H1 (cell line): Measurements from ENCODE around the gene DCLK1. TPM values are rescaled to one million over a fixed set of nuclear protein-coding genes. Genes with fewer than 3 reads are reported as not detected.

Experiments
- CTCF ChIA-PET: fragments of 300-600 bp; sonication (Branson Sonifier 250); formaldehyde crosslinking; loops from one replicate; lab custom pipeline; 2021; ENCODE audit not compliant: partially characterized antibody; lab: Charles Lee
- POLR2A ChIA-PET: fragments of 300-600 bp; sonication (Branson Sonifier 250); formaldehyde crosslinking; loops from one replicate; lab custom pipeline; 2021; ENCODE audit warnings: inconsistent platforms; ENCODE audit not compliant: partially characterized antibody; lab: Charles Lee
- DNase-seq, 2 experiments: peaks; one replicate each; pipeline versions ENCODE4 v3.0.0 to v3.0.0-alpha.2; 2010 to 2022; ENCODE audit warnings: low spot score in 2 of 2, low read depth in 1 of 2, mixed read lengths in 1 of 2
- FAIRE-seq: peaks from 2 replicates; lab custom pipeline; 2011; peaks lifted over from hg19 to GRCh38; lab: Jason Lieb, UNC
- H2AFZ ChIP-seq: 2 replicates; pipeline ENCODE4 v1.8.1; 2012; ENCODE audit warnings: low read length, inconsistent platforms
- H2AK5ac ChIP-seq: 2 replicates; pipeline ENCODE4 v1.6.1; 2013; ENCODE audit warnings: low read depth, low read length
- H2BK120ac ChIP-seq: replicated peaks from 2 replicates; pipeline ENCODE3; 2013; ENCODE audit warnings: low read depth, low read length, inconsistent platforms
- H2BK12ac ChIP-seq: 2 replicates; pipeline ENCODE4 v1.6.1; 2013; ENCODE audit warnings: low read depth, low read length
- H2BK15ac ChIP-seq: 2 replicates; pipeline ENCODE4 v1.6.1; 2013; ENCODE audit warnings: low read length
- H2BK20ac ChIP-seq: 2 replicates; pipeline ENCODE4 v1.6.1; 2013; ENCODE audit warnings: low read length
- H2BK5ac ChIP-seq: 2 replicates; pipeline ENCODE4 v1.6.1; 2013; ENCODE audit warnings: low read depth, low read length
- H3K14ac ChIP-seq: 2 replicates; pipeline ENCODE4 v1.6.1; 2013; ENCODE audit warnings: inconsistent platforms; ENCODE audit not compliant: insufficient read length
- H3K18ac ChIP-seq: 2 replicates; pipeline ENCODE4 v1.6.1; 2013; ENCODE audit warnings: low read length; ENCODE audit errors: extremely low read depth
- H3K23ac ChIP-seq: 2 replicates; pipeline ENCODE4 v1.6.1; 2013; ENCODE audit warnings: inconsistent platforms; ENCODE audit not compliant: insufficient read length
- H3K23me2 ChIP-seq: 2 replicates; pipeline ENCODE4 v1.6.1; 2013; ENCODE audit warnings: low read depth, low read length
- H3K27ac ChIP-seq: 2 replicates; pipeline ENCODE4 v1.6.1; 2011; ENCODE audit warnings: low read depth, low read length, inconsistent platforms
- H3K27me3 ChIP-seq, 4 experiments: replicated peaks in 1 of 4; 1 replicate in 1 of 4; 2 replicates in 3 of 4; pipeline versions ENCODE4 v1.6.1 to v1.8.1; 2011 to 2013; ENCODE audit warnings: low read length in 3 of 4, mild to moderate bottlenecking in 3 of 4, inconsistent platforms in 2 of 4, mixed read lengths in 2 of 4, moderate library complexity in 1 of 4; ENCODE audit not compliant: control insufficient read depth in 3 of 4, insufficient read depth in 3 of 4; ENCODE audit errors: extremely low read depth in 1 of 4
- H3K36me3 ChIP-seq, 4 experiments: 2 replicates each; pipeline versions ENCODE4 v1.6.1 to v1.8.1; 2011 to 2013; ENCODE audit warnings: mild to moderate bottlenecking in 4 of 4, low read length in 3 of 4, moderate library complexity in 2 of 4, control low read depth in 1 of 4, inconsistent platforms in 1 of 4; ENCODE audit not compliant: insufficient read depth in 4 of 4, control insufficient read depth in 2 of 4
- H3K4ac ChIP-seq: replicated peaks from 2 replicates; pipeline ENCODE3; 2013; ENCODE audit warnings: low read length, low read depth, mixed read lengths, inconsistent platforms; ENCODE audit not compliant: insufficient read length
- H3K4me1 ChIP-seq, 4 experiments: replicated peaks in 1 of 4; 1 replicate in 1 of 4; 2 replicates in 3 of 4; pipeline versions ENCODE4 v1.6.1 to v1.8.1; 2011 to 2013; ENCODE audit warnings: low read length in 3 of 4, inconsistent platforms in 2 of 4, mixed read lengths in 1 of 4; ENCODE audit not compliant: insufficient read depth in 4 of 4, control insufficient read depth in 3 of 4
- H3K4me2 ChIP-seq, 2 experiments: 2 replicates each; pipeline versions ENCODE4 v1.6.1 to v1.8.1; 2011 to 2013; ENCODE audit warnings: low read depth in 2 of 2, low read length in 2 of 2, control low read depth in 1 of 2, inconsistent platforms in 1 of 2, mild to moderate bottlenecking in 1 of 2; ENCODE audit not compliant: insufficient read depth in 1 of 2
- H3K4me3 ChIP-seq, 4 experiments: fragments of 200-600, 300-600 bp in 1 of 4; sonication (generic), shearing (Covaris generic), sonication (Bioruptor Twin) in 1 of 4; 2 replicates each; pipeline versions ENCODE4 v1.5.1 to v1.8.1; 2011 to 2016; ENCODE audit warnings: low read length in 4 of 4, low read depth in 3 of 4, control low read depth in 2 of 4, inconsistent platforms in 2 of 4, mild to moderate bottlenecking in 2 of 4, mixed read lengths in 1 of 4, moderate library complexity in 1 of 4; ENCODE audit not compliant: insufficient read depth in 2 of 4; ENCODE audit errors: extremely low read depth in 1 of 4
- H3K56ac ChIP-seq: replicated peaks from 2 replicates; pipeline ENCODE3; 2013; ENCODE audit warnings: low read depth, mild to moderate bottlenecking, mixed read lengths, low read length, inconsistent platforms; ENCODE audit not compliant: insufficient read length
- H3K79me1 ChIP-seq: 2 replicates; pipeline ENCODE4 v1.6.1; 2013; ENCODE audit warnings: low read depth, low read length, control low read depth
- H3K79me2 ChIP-seq, 2 experiments: 2 replicates each; pipeline versions ENCODE4 v1.6.1 to v1.8.1; 2012 to 2013; ENCODE audit warnings: low read length in 2 of 2, mild to moderate bottlenecking in 2 of 2, inconsistent platforms in 1 of 2; ENCODE audit not compliant: insufficient read depth in 2 of 2, control insufficient read depth in 1 of 2
- H3K9ac ChIP-seq, 4 experiments: replicated peaks in 1 of 4; 1 replicate in 1 of 4; 2 replicates in 3 of 4; pipeline versions ENCODE4 v1.6.1 to v1.8.1; 2011 to 2013; ENCODE audit warnings: low read depth in 3 of 4, low read length in 3 of 4, control low read depth in 2 of 4, mild to moderate bottlenecking in 2 of 4, moderate library complexity in 2 of 4, inconsistent platforms in 1 of 4; ENCODE audit errors: extremely low read depth in 1 of 4
- H3K9me3 ChIP-seq, 2 experiments: 2 replicates each; pipeline versions ENCODE4 v1.6.1 to v1.8.1; 2012 to 2013; ENCODE audit warnings: mild to moderate bottlenecking in 2 of 2, moderate library complexity in 2 of 2, control low read depth in 1 of 2, inconsistent platforms in 1 of 2, low read depth in 1 of 2, low read length in 1 of 2, mixed read lengths in 1 of 2; ENCODE audit not compliant: insufficient read depth in 2 of 2
- H4K20me1 ChIP-seq, 2 experiments: replicated peaks in 1 of 2; 2 replicates each; pipeline versions ENCODE3 to v1.8.1; 2011 to 2013; ENCODE audit warnings: inconsistent platforms in 2 of 2, low read length in 2 of 2, mild to moderate bottlenecking in 1 of 2; ENCODE audit not compliant: insufficient read depth in 2 of 2, control insufficient read depth in 1 of 2
- H4K5ac ChIP-seq: 2 replicates; pipeline ENCODE4 v1.6.1; 2013; ENCODE audit warnings: low read length, low read depth, mixed read lengths, inconsistent platforms; ENCODE audit not compliant: insufficient read length
- H4K8ac ChIP-seq: 2 replicates; pipeline ENCODE4 v1.8.0; 2013; ENCODE audit warnings: mild to moderate bottlenecking, moderate library complexity, low read length, inconsistent platforms; ENCODE audit not compliant: insufficient read depth; ENCODE audit errors: extremely low read depth
- H4K91ac ChIP-seq: replicated peaks from 2 replicates; pipeline ENCODE3; 2013; ENCODE audit warnings: low read length, mixed read lengths, inconsistent platforms; ENCODE audit not compliant: insufficient read length
- CBX8 ChIP-seq: fragments of 300-800, 300-1000 bp; sonication (generic); IDR thresholded peaks from 2 replicates; pipeline ENCODE4 v1.7.1; 2016; ENCODE audit warnings: low read depth, low read length, borderline replicate concordance
- CHD2 ChIP-seq: IDR thresholded peaks from 2 replicates; pipeline ENCODE4 v1.6.1; 2012; ENCODE audit warnings: low read length, improper control_type of control experiment
- HDAC2 ChIP-seq, 2 experiments: fragments of 300-600 bp in 1 of 2; sonication (generic) in 1 of 2; IDR thresholded peaks; 2 replicates each; pipeline ENCODE4 v1.6.1; 2011 to 2012; ENCODE audit warnings: low read depth in 2 of 2, low read length in 2 of 2, mild to moderate bottlenecking in 2 of 2, moderate library complexity in 2 of 2, borderline replicate concordance in 1 of 2, inconsistent platforms in 1 of 2
- MAFK ChIP-seq: IDR thresholded peaks from 2 replicates; pipeline ENCODE4 v1.6.1; 2012; ENCODE audit warnings: low read depth, mild to moderate bottlenecking, improper control_type of control experiment, low read length
- NRF1 ChIP-seq: IDR thresholded peaks from 2 replicates; pipeline ENCODE4 v1.6.1; 2011; ENCODE audit warnings: mild to moderate bottlenecking, low read depth, low read length, improper control_type of control experiment
- PHF8 ChIP-seq: fragments of 200-600 bp; sonication (generic); conservative IDR thresholded peaks from 2 replicates; pipeline ENCODE4 v1.7.1; 2012; ENCODE audit warnings: low read depth, mild to moderate bottlenecking, inconsistent platforms, low read length, moderate library complexity
- SP2 ChIP-seq: IDR thresholded peaks from 2 replicates; pipeline ENCODE4 v1.6.1; 2012; ENCODE audit warnings: mild to moderate bottlenecking, low read length, inconsistent platforms
- SP4 ChIP-seq: IDR thresholded peaks from 2 replicates; pipeline ENCODE4 v1.6.1; 2012; ENCODE audit warnings: low read length, inconsistent platforms
- SRF ChIP-seq: IDR thresholded peaks from 2 replicates; pipeline ENCODE4 v1.6.1; 2011; ENCODE audit warnings: mild to moderate bottlenecking, low read depth, low read length, moderate library complexity
- WGBS, 2 experiments: shearing (Covaris generic) in 1 of 2; methylation state at CpG; one replicate each; pipeline versions ENCODE4 v1.1.6 to v1.1.7; 2013 to 2015; ENCODE audit warnings: low lambda C conversion rate in 2 of 2, mixed read lengths in 2 of 2, inconsistent platforms in 1 of 2, low coverage in 1 of 2, missing lambda C conversion rate in 1 of 2; ENCODE audit not compliant: insufficient replicate concordance in 2 of 2, insufficient coverage in 1 of 2, insufficient read length in 1 of 2; ENCODE audit errors: extremely low coverage in 1 of 2, missing lambda C conversion rate in 1 of 2; 5-methylcytosine and 5-hydroxymethylcytosine counted together
- polyA plus RNA-seq, 7 experiments: library from polyadenylated mRNA; depleted of rRNA in 3 of 7; stranded (reverse) in 5 of 7; unstranded in 2 of 7; fragments of >200 nt in 5 of 7; fragments of 200-250 nt in 2 of 7; gene quantifications; 1 replicate in 5 of 7; 2 replicates in 1 of 7; 4 replicates in 1 of 7; pipeline versions ENCODE4 v1.2.1 to v1.2.3, GENCODE V29; 2011 to 2013; ENCODE audit warnings: missing spikeins in 2 of 7, mixed read lengths in 2 of 7
- total RNA-seq: library from RNA; stranded (reverse); fragmentation: NEBNext Ultra II Directional; extraction: Animal tissue kit (Norgen Biotek cat#: 25700); gene quantifications from 2 replicates; pipeline ENCODE4 v1.2.1, GENCODE V29; 2021

Gene DCLK1
- total and polyA plus RNA-seq, 2 of the 8 experiments (the other 6 are each of a cell fraction or from before 2014, with no cell fraction given): 22.8 to 41.0 TPM

- FAIRE-seq (no peak), DNase-seq (no peak)
- no peak overlapping the region for H2BK15ac ChIP-seq
- H2BK20ac ChIP-seq: no peak overlapping the region
- no peak overlapping the region for H3K9ac ChIP-seq
- no peak overlapping the region for H4K5ac ChIP-seq
- H3K36me3 ChIP-seq: peaks cover 0 to 10% (median 2%) of the 10 kb centered on the region in 4 experiments; a peak in 5 of 8 replicates
- H3K4me3 ChIP-seq: no peak overlapping the region
- H3K14ac ChIP-seq: no peak overlapping the region
- H2BK12ac ChIP-seq: no peak overlapping the region
- H3K79me1 ChIP-seq: no peaks in the 10 kb centered on the region
- WGBS, 2 experiments: 88% methylated on average over 1 of the region's 1 CpG; no CpG with 5 or more reads in 1 of the 2 experiments
- no peak overlapping the region for H2AK5ac ChIP-seq
- no peaks in the 10 kb centered on the region for H4K20me1 ChIP-seq
- no peak overlapping the region for H3K18ac ChIP-seq
- H2AFZ ChIP-seq: no peak overlapping the region
- no peak overlapping the region for H4K8ac ChIP-seq
- no peaks in the 10 kb centered on the region for H3K9me3 ChIP-seq
- H3K4me2 ChIP-seq: no peak overlapping the region
- H3K56ac ChIP-seq: no peak overlapping the region
- H3K27me3 ChIP-seq: no peaks in the 10 kb centered on the region
- ChIA-PET POLR2A (interaction anchor here (1.2 to 1.6 kb wide), 2 partner anchors 11 to 15 kb away, joined by 3 to 5 read pairs; no protein-coding TSS in a partner anchor), CTCF (interaction anchor here (1.0 to 2.0 kb wide), 2 partner anchors 12 to 16 kb away, joined by 5 to 7 read pairs; no protein-coding TSS in a partner anchor)
- H3K79me2 ChIP-seq: no peaks in the 10 kb centered on the region
- no peak overlapping the region for H3K23ac ChIP-seq
- no peak overlapping the region for H3K4ac ChIP-seq
- no peak overlapping the region for H2BK5ac ChIP-seq
- no peak overlapping the region for H2BK120ac ChIP-seq
- H3K27ac ChIP-seq: no peak overlapping the region
- no peak overlapping the region for H4K91ac ChIP-seq
- no peaks in the 10 kb centered on the region for H3K23me2 ChIP-seq
- H3K4me1 ChIP-seq: no peaks in the 10 kb centered on the region
- TF ChIP-seq PHF8: no peak
- no peak for TF ChIP-seq HDAC2 (IDR thresholded peaks at IDR 0.05; ENCODE audit: borderline replicate concordance in 1 of 2, low read depth in 2 of 2, low read length in 2 of 2)
- no peak for TF ChIP-seq NRF1
- TF ChIP-seq CBX8: no peak
- TF ChIP-seq SRF: no peak
- no peak for TF ChIP-seq MAFK
- no peak for TF ChIP-seq SP2
- no peak for TF ChIP-seq CHD2
- no peak for TF ChIP-seq SP4
Measured at GRCh38 chr13:35838356-35838755, 292.8 kb downstream of the DCLK1 start.
